ENCODE results near the gene SELENOI.
A peak's percentile ranks its signal among the peaks of the same experiment; 100 is the strongest.

The SELENOI gene

DNA sequence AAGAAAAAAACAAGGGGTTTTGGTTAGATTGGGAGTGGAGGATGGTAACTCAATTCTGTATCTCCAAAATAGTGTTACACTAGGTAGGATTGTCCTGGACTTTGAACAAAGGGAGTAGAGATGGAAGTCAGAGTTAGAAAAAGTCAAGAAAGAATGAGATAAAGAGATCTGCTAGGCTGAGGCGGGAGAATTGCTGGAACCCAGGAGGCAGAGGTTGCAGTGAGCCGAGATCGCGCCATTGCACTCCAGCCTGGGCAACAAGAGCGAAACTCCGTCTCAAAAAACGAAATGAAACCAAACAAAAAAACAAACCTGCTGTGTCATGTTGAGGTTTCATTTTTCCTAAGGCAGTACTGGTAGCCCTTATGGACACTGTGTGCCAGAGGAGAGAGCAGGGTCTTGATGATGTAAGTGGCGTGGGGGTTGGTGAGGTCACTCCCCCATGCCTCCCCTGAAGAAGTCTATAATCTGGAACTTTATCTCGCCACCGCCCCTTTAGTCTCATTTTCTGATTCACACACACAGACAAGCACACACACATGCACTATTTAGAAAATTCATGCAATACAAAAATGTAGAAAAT, 66.2 kb downstream of the SELENOI start:
- DNase-seq, result no peak

DNA sequence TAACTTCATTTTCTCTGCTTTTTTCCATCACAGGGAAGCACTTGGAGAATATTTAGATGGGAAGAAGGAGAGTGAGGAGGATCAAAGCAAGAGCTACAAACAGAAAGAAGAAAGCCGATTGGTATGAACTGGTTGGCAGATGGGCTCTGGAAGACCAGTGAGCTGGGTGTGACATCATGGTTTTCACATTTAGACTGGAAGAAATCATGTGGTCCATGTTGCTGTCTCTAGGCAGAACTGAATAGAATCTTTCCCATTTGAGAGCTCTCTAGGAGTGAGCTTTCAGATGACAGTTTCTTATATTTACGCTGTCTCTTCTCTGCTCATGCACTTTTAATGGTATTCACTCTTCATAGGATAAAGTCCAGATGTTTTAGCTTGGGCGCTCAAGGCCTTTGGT, 68.4 kb downstream of the SELENOI start:
- DNase-seq, result no peak

DNA sequence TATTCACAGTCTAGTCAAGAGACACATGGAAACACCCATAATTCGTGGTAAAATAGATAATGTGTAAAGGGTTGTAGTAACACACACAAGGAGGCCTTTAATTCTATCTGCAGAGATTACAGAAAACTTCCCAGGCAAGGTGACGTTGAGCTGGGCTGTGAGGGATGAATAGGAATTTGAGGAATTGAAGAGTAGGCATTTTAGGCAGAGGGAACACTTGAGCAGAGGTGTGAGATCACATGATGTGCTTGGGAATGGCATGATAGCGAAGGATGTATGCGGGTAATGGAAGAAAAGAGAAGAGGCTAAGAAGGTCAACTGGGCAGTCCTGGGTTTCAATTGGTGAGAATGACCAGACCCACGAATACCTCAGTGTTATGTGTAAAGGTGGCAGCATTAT, 76.0 kb downstream of the SELENOI start:
- no peak for DNase-seq

DNA sequence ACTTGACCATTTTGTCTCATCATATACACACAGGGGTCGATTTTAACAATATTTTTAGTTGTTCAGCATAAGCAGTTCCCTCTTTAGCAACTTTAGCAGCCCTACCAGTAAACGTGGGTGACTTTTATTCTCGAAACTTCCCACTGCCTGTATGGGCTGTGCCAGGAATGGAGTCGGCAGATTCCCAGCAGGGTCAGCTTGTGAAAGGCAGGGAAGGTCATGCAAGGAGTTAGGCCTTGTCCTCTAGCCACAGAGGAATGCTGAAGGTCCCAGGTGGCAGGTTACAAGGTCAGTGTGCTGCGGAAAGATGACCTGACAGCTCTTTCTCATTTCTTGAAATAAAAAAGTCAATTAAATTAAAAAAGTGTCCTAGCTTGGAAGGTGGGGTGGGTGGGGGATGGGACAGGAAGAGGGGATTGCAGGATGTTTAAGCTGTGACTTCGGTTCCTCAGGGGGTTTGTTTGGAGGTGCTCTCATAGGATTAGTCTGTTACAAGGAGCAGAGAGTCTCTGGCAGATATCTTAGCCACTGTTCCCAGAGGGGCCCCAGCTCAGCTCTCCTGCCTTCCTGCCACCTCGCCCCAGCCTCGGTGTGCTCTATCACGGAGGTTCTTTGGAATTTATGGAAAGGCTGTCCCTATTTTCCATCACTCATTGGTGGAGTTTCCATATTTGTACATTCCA, 77.1 kb downstream of the SELENOI start:
- no peak for DNase-seq

GRCh38 chr2:26423750-26424149, 77.8 kb downstream of the SELENOI start:
- no peak for DNase-seq

DNA sequence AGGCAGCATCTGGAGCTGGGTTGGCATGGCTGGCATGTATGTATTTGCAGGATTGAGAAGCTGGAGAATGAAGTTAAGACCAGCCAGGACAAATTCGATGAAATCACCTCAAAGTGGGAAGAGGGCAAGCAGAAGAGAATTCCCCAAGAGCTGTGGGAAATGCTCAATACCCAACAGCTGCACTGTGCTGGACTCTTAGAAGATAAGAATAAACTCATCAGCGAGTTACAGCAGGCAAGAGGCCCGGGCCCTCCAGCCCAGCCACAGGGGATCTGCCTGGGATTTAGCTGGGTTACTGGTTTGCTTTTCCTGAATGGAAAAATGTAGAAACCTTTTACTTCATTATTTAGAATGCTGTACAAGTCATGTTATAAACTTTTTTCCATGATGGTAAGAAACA, 78.3 kb downstream of the SELENOI start:
- no peak for DNase-seq

- DNase-seq, result no peak
Observed at GRCh38 chr2:26428846-26429245, 82.9 kb downstream of the SELENOI start.

DNA sequence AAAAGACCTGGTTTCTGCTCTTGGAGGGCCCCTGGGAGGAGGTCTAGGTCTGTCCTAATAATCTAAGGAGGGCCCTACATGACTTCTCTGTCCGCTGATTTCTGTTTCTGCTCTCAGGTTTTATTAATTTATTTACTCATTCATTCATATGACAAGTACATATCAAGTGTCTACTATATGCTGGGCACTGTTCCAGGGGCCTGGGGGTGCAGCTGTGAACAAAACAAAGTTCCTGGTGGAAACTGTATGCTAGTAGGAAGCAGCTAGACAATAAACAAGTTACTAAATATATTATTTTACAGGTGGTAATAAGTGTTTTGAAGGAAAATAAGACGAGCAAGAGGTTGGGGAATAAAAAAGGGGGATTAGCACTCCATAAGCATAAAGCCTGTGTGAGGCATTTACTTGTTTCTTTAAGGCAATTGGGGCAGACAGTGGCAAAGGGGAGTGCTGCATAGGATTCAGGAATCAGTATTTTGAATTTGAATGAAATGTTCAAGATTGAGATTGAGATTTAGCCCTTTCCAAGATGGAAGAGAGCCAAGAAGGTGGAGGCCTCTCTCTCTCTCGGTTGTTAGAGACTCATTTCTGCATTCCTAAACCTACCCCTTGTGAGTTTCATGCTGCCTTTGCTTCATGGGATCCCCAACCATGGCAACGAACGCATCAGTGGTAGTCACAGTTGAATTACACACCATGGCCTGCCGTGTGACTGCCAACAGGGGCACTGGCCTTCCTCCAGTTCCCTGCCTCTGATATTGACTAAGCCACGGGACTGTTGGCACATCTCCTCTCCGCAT, 84.0 kb downstream of the SELENOI start:
- peak; percentile 71 for DNase-seq

GRCh38 chr2:26430826-26431225, 84.9 kb downstream of the SELENOI start:
- DNase-seq, result no peak

DNA sequence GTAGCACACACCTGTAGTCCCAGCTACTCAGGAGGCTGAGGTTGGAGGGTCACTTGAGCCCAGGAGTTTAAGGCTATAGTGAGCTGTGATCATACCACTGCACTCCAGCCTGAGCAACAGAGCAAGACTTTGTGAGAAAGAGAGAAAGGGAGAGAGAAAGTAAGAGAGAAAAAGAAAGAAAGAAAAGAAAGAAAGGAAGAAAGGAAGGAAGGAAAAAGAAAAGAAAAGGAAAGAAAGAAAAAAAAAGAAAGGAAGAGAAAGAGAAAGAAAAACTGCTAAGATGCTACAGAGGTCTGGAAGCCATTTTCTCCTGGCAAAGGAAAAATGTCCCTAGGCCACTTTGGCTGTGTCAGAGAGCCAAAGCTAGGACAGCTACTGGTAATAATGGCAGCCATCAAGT, 86.4 kb downstream of the SELENOI start:
- no peak for DNase-seq

- no peak for DNase-seq
Observed at GRCh38 chr2:26432859-26433258, 86.9 kb downstream of the SELENOI start.

- DNase-seq, result no peak
Observed at GRCh38 chr2:26435106-26435505, 89.2 kb downstream of the SELENOI start.

DNA sequence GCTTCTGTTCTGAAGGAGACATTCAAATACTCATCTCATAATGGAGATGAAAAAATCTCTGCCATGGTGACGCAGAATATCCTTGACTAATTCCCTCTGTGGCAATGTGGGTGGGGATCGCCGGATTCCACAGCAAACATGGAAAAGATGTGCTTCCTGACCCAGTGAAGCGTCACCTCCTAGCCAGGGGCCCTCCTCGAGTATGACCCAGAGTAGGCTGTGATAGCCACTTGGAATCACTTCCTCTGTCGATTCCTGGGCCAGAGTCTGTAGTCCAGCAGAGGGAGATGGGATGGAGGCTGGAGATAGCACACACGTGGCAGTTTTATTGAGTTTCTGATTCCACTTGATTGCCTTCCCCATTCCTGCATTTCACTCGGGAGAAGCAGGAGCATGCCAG, 92.6 kb downstream of the SELENOI start:
- no peak for DNase-seq

- no peak for DNase-seq
Observed at GRCh38 chr2:26438926-26439325, 93.0 kb downstream of the SELENOI start.

GRCh38 chr2:26442301-26442700, 96.4 kb downstream of the SELENOI start:
- no peak for DNase-seq

GRCh38 chr2:26442707-26443106, 96.8 kb downstream of the SELENOI start:
- DNase-seq, result no peak

DNA sequence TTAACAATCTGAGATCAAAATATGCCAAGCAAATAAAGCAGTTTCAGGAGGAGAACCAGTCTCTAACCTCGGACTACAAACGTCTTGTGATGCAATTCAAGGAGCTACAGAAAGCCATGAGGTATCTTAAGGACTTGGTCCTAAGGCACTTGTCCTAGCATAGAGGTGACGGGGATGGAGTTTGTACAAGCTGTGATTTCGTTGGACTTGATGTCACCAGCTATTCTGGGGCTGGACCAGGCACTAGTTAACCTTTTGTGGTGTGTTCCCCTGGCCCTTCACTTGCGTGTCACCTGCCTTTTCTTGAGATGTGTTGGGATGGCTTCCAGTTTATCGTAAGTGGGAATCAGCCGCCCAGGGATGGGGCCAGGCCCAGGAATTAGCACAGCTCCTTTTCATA, 98.3 kb downstream of the SELENOI start:
- no peak for DNase-seq
